AG08396 (cell line): ENCODE results near the gene CHRDL1.
"Not testable (repeated sequence)": the region's sequence is repeated elsewhere in the genome, so short reads cannot be mapped to it uniquely, and the experiment has no call there.

Experiments
- DNase-seq: peaks from one replicate; pipeline ENCODE4 v3.0.0; 2012; ENCODE audit warnings: low spot score, mixed read lengths

Gene CHRDL1

GRCh38 chrX:110654280-110654679, 141.3 kb downstream of the CHRDL1 start:
- not testable (repeated sequence) for DNase-seq

GRCh38 chrX:110646386-110646785, 149.2 kb downstream of the CHRDL1 start:
- no peak for DNase-seq
